ENCODE results near the gene NANOS1.

- TF ChIP-seq ELK1 (IDR thresholded peaks at IDR 0.05; ENCODE audit: low read depth, low read length) (no peak), CTCF (IDR thresholded peaks at IDR 0.05) (no peak), ZFP36 (IDR thresholded peaks at IDR 0.05; ENCODE audit: borderline replicate concordance, partially characterized antibody) (no peak), POLR2A (IDR thresholded peaks at IDR 0.05; ENCODE audit: low read length) (no peak), JUNB (IDR thresholded peaks at IDR 0.05) (no peak), PHF8 (IDR thresholded peaks at IDR 0.05; ENCODE audit: borderline replicate concordance, low read depth) (no peak), USF2 (IDR thresholded peaks at IDR 0.05) (no peak), SREBF2 (IDR thresholded peaks at IDR 0.05) (no peak), EP300 (IDR thresholded peaks at IDR 0.05) (no peak), MAX (IDR thresholded peaks at IDR 0.05) (no peak), CEBPB (IDR thresholded peaks at IDR 0.05) (no peak), ZSCAN20 (CRISPR knock-in tag; IDR thresholded peaks at IDR 0.05) (no peak), SMC3 (IDR thresholded peaks at IDR 0.05) (no peak)
Measured at GRCh38 chr10:119049777-119050176, 20.3 kb downstream of the NANOS1 start.

Data from A549 (cell line).